ENCODE data around the gene MED9. TPM values are rescaled to one million over a fixed set of nuclear protein-coding genes. Genes with fewer than 3 reads are reported as not detected.

Gene MED9
- polyA plus RNA-seq, 1 of the 3 experiments (the other 2 are of a cell fraction) = 10.1 TPM

DNA sequence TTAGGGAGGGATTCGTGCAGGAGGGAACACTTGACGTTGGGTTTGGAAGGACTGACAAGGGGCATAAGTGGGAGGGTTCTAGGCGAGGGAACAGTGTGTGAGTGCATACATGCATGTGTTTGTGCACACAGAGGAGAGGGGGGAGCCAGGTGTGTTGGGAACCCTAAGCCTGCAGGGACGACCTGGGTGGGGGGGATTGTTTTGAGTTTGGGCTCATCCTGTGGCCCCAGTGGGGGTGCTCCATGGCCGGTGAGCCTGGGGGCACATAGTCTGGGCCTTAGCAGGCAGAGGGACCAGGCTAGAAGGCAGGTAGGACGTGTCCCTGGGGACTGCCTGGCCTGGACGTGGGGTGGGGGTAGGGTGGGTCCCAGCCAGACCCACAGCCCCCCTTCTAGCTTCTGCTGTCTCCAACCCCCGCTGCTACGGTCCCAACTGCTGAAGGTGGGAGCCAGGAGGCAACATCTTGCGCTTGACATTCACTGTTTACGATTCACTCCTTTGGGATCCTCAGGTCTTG is 31.3 kb downstream of the MED9 start:
- DNase-seq = no peak
- Histone ChIP-seq H3K9ac (no peak overlapping the region), H3K79me2 (ENCODE audit: insufficient read depth) (no peaks in the 10 kb centered on the region), H3K9me3 (no peaks in the 10 kb centered on the region), H3F3A (replicated peaks; ENCODE audit: insufficient read depth) (no peaks in the 10 kb centered on the region), H3K9me2 (no peaks in the 10 kb centered on the region), H3K4me2 (no peak overlapping the region), H2AFZ (ENCODE audit: low read depth) (no peak overlapping the region), H3K27ac (ENCODE audit: low read depth in 2 of 2, low read length in 1 of 2) (no peak overlapping the region), H3K4me3 (ENCODE audit: low read depth in 2 of 2, low read length in 1 of 2) (no peak overlapping the region), H3K4me1 (ENCODE audit: control insufficient read depth in 1 of 2, insufficient read depth in 2 of 2, low read depth in 1 of 2, low read length in 1 of 2) (peaks cover 6 to 23% of the 10 kb centered on the region in 2 experiments; a peak in 2 of 4 replicates), H3K27me3 (ENCODE audit: insufficient read depth) (no peaks in the 10 kb centered on the region), H4K20me1 (ENCODE audit: insufficient read depth) (peaks cover 21% of the 10 kb centered on the region; the same call in 1 of the 2 replicates), H3K36me3 (replicated peaks in 1 of 2; ENCODE audit: control insufficient read depth in 1 of 2, insufficient read depth in 2 of 2, low read length in 1 of 2) (no peaks in the 10 kb centered on the region)
- CTCF ChIA-PET = interaction anchor here (1.8 to 4.7 kb wide), 4 partner anchors 11 to 153 kb away, joined by 5 to 31 read pairs (median 14); partner anchors contain the start of gene RASD1
- TF ChIP-seq TEAD4 (IDR thresholded peaks at IDR 0.05; ENCODE audit: borderline replicate concordance, insufficient read depth) (no peak), ZBTB33 (IDR thresholded peaks at IDR 0.05; ENCODE audit: borderline replicate concordance, low read depth) (no peak), USF1 (IDR thresholded peaks at IDR 0.05; ENCODE audit: borderline replicate concordance, low read depth) (no peak), SMC3 (IDR thresholded peaks at IDR 0.05; ENCODE audit: low read depth, low read length) (no peak), SIN3A (IDR thresholded peaks at IDR 0.05; ENCODE audit: borderline replicate concordance, low read depth, low read length) (no peak), MEF2A (IDR thresholded peaks at IDR 0.05; ENCODE audit: borderline replicate concordance, low read depth) (no peak), ELF1 (IDR thresholded peaks at IDR 0.05) (no peak), RAD21 (IDR thresholded peaks at IDR 0.05; ENCODE audit: low read length) (no peak), MAX (IDR thresholded peaks at IDR 0.05; ENCODE audit: low read depth) (no peak), GATA2 (CRISPR knock-in tag; IDR thresholded peaks at IDR 0.05) (no peak), CTCF (IDR thresholded peaks at IDR 0.05) (no peak), NRF1 (IDR thresholded peaks at IDR 0.05; ENCODE audit: low read depth, low read length) (no peak), FOXM1 (IDR thresholded peaks at IDR 0.05; ENCODE audit: low read depth) (no peak), EP300 (IDR thresholded peaks at IDR 0.05; ENCODE audit: borderline replicate concordance in 1 of 2, low read depth in 1 of 2, low read length in 1 of 2) (no peak), RCOR1 (IDR thresholded peaks at IDR 0.05; ENCODE audit: low read length) (no peak)
- TF ChIP-seq, protein P1, sequence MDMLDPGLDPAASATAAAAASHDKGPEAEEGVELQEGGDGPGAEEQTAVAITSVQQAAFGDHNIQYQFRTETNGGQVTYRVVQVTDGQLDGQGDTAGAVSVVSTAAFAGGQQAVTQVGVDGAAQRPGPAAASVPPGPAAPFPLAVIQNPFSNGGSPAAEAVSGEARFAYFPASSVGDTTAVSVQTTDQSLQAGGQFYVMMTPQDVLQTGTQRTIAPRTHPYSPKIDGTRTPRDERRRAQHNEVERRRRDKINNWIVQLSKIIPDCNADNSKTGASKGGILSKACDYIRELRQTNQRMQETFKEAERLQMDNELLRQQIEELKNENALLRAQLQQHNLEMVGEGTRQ (IDR thresholded peaks at IDR 0.05; ENCODE audit: borderline replicate concordance, low read depth, low read length) = no peak
- POLR2A ChIA-PET = no interaction called here
- WGBS (ENCODE audit: low lambda C conversion rate) = 85% methylated on average over 10 of the region's 11 CpGs
